SK-MEL-5 (cell line): ENCODE data around the gene FUT1. TPM values are rescaled to one million over a fixed set of nuclear protein-coding genes. Genes with fewer than 3 reads are reported as not detected.
"Not testable (repeated sequence)": the region's sequence is repeated elsewhere in the genome, so short reads cannot be mapped to it uniquely, and the experiment has no call there.

Experiments
- DNase-seq: peaks from one replicate; pipeline ENCODE4 v3.0.0-alpha.2; 2016; ENCODE audit warnings: low read depth, low spot score
- in situ Hi-C: cut with HindIII; loops from 2 replicates; pipeline ENCODE4 v1.10.0; 2016; ENCODE audit warnings: low sequenced_read_pairs, high pct_unique_total_duplicates, low pct_unique_long_range_greater_than_20kb
- total RNA-seq: library from RNA; depleted of rRNA; stranded (reverse); fragments of >200 nt; shearing (Covaris generic); gene quantifications from 2 replicates; pipeline ENCODE4 v1.2.3, GENCODE V29; 2014

Gene FUT1
- total RNA-seq, 1 experiment from 2014 or later = 0.16 TPM

DNA sequence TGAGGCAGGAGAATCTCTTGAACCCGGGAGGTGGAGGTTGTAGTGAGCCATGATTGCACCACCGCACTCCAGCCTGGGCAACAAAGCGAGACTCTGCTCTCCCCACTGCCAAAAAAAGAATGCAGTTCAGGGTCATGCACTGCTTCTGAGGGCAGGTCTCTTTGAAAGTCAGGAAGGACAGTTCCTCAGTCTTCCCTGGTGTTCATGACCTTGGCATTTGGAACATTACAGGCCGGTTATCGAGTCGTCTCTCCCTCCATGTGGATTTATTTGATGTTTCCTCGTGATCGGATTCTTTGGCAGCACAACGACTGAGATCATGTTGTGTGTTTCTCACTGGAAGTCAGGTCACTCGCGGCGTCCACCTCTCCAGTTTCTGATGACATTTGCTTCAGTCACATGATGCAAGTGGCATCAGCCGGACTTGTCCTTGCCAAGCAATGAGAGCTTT is 20.1 kb upstream of the FUT1 start:
- in situ Hi-C loops = no loop called here
- DNase-seq = no peak

DNA sequence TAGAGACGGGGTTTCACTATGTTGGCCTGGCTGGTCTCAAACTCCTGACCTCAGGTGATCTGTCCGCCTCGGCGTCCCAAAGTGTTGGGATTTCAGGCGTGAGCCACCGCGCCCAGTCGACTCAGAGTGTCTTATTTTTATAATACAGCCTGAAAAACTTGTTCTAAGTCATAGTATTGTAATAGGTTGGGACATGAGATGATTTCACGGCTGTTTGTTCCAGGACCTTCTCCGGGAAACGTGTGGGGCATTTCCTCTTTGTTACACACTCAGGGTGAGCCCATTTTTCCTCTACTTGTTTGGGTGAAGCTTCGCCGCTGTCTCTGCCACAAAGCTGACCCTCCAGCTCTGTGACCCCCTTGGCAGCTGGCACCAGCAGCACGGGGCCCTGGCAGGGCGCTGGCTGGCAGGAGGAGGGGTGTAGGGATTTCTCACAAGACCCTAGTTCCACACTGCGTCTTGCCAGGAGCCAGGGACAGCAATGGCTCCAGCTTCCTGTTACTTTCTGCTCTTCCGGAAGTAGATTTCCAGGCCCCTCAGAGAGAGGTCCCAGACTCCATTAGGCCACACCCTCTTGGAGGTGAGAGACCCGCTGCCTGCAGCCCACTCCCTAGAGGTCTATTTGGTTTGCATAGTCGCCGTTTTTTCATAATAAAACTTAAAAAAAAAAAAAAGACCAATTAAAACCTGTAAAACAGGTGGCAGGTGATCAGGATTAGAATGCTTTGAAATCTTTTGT is 18.5 kb upstream of the FUT1 start:
- DNase-seq = no peak
- in situ Hi-C loops = no loop called here

DNA sequence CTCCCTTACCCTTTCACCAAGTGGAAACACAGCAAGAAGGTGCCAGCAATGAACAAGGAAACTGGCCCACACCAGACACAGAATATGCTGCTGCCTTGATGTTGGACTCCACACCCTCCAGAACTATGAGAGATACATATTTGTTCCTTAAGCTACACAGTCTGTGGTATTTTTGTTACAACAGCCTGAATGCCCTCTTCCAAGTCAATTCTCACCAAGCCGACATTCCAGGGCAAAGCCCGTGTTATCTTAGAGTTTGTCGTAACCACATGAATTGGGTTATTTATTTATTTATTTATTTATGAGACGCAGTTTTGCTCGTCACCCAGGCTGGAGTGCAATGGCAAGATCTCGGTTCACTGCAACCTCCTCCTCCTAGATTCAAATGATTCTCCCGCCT is 17.8 kb upstream of the FUT1 start:
- in situ Hi-C loops = no loop called here
- DNase-seq = no peak

DNA sequence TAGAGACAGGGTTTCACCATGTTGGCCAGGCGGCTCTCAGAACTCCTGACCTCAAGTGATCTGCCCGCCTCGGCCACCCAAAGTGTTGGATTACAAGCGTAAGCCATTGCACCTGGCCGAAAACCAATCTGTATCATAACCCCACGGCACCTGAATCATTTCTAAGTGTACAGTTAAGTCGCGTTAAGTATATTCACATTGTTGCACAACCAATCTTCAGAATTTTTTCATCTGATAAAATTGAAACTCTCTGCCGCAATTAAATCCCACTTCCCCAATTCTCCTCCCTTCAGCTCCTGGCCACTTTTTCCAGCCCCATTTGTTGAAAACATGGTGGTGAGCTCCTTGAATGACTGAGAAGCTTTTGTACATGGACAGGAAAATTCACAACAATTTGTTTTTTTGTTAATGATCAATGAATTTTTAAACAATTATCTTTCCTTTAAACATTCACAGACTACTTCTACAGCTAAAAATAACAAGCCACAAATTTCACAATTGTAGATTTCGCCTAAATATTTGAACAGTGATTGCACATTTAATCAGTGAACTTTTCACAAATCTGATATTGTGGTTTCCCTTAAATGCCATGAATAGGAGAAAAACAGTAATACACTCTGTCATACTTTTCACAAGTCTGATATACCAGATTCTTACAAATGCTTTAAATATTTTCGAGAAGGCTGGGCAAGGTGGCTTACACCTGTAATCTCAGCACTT is 16.7 kb upstream of the FUT1 start:
- no peak for DNase-seq
- in situ Hi-C loops = no loop called here

DNA sequence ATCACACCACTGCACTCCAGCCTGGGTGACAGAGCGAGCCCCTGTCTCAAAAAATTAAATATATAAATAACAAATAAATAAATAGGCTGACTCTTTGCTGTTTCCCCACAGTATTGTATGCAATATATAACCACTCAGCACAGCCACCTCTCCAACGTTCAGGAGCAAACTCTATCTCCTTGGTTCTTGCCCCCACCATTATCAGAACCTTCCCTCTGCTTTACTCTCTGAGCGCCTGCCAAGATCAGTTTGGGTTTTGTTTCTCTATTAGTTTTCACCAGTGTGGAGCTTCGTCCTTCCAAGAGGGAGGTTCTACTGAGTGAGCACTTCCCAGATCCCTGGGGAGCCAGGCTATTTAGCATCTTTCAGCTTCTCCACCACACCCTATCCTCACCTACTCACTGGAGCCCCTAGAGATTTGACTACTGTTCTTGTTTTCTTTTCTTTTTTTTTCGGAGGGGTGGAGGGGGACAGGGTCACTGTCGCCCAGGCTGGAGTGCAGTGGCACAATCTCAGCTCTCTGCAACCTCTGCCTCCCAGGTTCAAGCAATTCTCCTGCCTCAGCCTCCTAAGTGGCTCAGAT is 15.8 kb upstream of the FUT1 start:
- in situ Hi-C loops, DNase-seq: not testable (repeated sequence)

DNA sequence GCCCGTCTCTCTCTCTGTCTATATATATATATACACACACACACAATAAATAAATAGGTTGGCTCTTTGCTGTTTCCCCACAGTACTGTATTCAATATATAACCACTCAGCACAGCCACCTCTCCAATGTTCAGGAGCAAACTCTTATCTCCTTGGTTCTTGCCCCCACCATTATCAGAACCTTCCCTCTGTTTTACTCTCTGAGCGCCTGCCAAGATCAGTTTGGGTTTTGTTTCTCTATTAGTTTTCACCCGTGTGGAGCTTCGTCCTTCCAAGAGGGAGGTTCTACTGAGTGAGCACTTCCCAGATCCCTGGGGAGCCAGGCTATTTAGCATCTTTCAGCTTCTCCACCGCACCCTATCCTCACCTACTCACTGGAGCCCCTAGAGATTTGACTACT is 13.4 kb upstream of the FUT1 start:
- DNase-seq, in situ Hi-C loops: not testable (repeated sequence)

DNA sequence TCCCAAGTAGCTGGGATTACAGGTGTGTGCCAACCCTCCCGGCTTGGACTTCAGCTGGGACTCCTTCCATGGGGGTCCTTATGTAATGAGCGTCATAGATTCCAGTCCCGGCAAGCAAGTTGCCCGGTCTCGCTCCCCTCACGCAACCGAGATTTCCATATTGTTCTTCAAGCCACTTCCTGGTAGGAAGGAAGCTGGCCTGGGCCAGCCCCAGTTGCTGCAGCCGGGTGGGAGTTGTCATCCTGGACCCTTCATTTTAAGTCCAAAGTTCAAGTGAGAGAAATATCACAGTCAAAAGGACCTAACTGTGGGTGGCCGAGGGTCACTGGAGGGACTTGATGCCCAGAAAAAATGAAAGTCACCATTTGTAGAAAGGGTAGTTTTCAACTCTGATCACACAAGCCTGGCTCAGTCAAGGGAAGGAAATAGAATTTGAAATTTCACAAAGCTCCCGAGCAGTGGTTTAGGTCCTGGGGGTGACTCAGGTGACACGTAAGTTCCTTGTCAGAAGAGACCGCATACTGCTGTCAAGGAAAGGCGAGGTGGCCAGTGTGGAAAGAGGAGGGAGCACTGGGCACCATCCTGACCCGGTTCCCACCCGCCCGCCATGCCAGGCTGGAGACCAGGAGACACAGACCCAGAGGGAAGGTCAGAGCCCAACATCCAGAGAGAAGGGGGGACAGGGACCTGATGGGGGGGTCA is 8.2 kb upstream of the FUT1 start:
- in situ Hi-C loops = no loop called here
- DNase-seq = no peak

DNA sequence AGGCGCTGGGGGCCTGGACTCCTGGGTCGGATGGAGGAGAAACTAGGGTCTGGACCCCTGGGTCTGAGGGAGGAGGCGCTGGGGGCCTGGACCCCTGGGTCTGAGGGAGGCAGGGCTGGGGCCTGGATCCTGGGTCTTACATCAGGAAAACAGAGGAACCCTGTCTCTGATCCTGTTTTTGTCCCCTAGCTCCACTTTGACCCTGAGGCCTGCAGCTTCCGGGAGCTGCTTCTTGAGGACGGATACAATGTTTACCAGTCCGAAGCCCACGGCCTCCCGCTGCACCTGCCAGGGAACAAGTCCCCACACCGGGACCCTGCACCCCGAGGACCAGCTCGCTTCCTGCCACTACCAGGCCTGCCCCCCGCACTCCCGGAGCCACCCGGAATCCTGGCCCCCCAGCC is 5.3 kb upstream of the FUT1 start:
- in situ Hi-C loops = no loop called here
- DNase-seq = no peak

DNA sequence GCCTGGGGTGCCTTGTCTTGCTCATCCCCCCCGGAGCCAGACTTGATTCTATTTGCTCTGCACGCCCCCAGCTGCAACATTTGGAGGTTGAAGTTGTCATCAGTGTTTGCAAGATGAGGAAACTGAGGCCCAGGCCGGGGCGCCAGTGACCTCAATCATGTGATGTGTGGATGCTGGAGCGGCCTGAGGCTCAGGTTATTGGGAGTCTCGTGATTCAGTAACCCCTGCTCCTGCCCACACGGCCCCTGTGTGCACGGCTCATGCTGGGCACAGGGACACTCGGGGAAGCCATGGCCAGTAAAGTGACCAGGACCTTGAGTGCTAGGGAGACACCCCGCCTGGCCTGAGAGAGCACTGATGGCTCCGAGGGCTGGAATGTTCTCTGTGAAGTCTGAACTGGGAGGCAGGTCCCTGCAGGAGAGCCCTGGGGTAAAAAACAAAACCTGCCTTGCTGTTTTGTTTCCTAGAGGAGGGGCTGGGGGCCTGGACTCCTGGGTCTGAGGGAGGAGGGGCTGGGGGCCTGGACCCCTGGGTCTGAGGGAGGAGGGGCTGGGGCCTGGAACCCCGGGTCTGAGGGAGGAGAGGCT is 4.7 kb upstream of the FUT1 start:
- in situ Hi-C loops = no loop called here
- no peak for DNase-seq

DNA sequence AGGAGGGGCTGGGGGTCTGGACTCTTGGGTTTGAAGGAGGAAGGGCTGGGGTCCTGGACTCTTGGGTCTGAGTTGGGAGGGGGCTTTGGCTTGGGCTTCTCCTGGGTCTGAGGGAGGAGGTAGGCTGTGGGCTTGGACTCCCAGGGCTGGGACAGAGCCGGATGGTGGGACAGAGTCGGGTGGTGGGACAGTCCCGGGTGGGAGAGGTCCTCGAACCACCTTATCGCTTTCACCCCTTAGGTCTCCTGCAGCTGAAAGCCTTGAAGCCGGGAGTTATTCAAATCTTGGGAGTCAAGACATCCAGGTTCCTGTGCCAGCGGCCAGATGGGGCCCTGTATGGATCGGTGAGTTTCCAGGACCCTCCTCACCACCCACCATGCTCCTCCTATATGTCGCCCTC is 4.2 kb upstream of the FUT1 start:
- in situ Hi-C loops = no loop called here
- DNase-seq = no peak

DNA sequence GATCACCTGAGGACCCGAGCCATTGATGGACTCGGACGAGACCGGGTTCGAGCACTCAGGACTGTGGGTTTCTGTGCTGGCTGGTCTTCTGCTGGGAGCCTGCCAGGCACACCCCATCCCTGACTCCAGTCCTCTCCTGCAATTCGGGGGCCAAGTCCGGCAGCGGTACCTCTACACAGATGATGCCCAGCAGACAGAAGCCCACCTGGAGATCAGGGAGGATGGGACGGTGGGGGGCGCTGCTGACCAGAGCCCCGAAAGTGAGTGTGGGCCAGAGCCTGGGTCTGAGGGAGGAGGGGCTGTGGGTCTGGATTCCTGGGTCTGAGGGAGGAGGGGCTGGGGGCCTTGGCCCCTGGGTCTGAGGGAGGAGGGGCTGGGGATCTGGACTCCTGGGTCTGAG is 3.8 kb upstream of the FUT1 start:
- in situ Hi-C loops = no loop called here
- DNase-seq = no peak

DNA sequence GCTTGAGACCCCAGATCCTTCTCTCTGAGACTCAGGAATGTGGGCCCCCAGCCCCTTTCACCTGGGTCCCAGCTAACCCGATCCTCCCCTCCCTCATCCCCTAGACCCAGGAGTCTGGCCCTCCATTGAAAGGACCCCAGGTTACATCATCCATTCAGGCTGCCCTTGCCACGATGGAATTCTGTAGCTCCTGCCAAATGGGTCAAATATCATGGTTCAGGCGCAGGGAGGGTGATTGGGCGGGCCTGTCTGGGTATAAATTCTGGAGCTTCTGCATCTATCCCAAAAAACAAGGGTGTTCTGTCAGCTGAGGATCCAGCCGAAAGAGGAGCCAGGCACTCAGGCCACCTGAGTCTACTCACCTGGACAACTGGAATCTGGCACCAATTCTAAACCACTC is 3.3 kb upstream of the FUT1 start:
- in situ Hi-C loops = no loop called here

DNA sequence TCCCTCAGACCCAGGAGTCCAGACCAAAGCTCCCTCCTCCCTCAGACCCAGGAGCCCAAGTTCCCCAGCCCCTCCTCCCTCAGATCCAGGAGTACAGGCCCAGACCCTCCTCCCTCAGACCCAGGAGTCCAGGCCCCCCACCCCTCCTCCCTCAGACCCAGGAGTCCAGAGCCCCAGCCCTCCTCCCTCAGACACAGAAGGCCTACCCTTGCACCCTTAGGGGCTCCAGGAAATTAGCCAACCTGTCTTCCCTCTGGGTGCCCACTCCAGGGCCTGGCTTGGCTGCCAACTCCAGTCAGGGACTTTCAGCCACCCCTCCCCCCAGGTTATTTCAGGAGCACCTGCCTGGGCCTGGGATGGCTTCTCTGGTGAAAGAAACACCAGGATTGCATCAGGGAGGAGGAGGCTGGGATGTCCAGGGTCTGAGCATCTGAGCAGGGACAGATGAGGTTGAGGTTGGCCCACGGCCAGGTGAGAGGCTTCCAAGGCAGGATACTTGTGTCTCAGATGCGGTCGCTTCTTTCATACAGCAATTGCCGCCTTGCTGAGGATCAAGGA is 2.7 kb upstream of the FUT1 start, which contains the start of gene FGF21:
Gene FGF21 (plus strand): TSS at position 441 of the 558 bp plus-strand sequence. CDS start 713 bp downstream, outside the sequence.
- in situ Hi-C loops = no loop called here
- no peak for DNase-seq

More for the DNA sequence above, 3.3 kb upstream of the FUT1 start:
- DNase-seq = no peak

DNA sequence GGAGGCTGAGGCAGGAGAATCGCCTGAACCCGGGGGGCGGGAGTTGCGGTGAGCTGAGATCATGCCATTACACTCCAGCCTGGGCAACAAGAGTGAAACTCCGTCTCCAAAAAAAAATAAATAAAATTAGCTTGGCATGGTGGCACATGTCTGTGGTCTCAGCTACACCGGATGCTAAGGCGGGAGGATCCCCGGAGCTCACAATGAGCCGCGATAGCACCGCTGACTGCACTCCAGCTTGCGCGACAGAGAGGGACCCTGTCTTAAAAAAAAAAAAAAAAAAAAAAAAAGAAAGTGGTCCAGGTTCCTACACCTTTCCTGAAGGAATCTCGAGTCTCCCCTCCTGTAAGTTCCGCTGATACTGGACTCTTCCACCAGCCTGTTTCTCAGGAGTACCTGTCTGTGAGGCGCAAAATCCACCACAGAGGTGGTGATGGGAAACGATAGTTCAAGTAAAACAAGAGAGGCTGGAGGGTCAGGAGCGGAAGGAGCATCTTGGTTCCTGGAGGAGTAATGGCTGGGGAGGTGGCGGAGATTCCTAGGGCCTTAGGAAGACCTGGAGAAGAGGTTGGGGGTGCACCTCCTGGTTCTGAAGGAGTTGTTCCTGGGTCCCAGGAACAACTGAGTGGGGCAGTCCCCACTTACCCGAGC is 471 bp downstream of the FUT1 start:
- in situ Hi-C loops = no loop called here
- DNase-seq = no peak

DNA sequence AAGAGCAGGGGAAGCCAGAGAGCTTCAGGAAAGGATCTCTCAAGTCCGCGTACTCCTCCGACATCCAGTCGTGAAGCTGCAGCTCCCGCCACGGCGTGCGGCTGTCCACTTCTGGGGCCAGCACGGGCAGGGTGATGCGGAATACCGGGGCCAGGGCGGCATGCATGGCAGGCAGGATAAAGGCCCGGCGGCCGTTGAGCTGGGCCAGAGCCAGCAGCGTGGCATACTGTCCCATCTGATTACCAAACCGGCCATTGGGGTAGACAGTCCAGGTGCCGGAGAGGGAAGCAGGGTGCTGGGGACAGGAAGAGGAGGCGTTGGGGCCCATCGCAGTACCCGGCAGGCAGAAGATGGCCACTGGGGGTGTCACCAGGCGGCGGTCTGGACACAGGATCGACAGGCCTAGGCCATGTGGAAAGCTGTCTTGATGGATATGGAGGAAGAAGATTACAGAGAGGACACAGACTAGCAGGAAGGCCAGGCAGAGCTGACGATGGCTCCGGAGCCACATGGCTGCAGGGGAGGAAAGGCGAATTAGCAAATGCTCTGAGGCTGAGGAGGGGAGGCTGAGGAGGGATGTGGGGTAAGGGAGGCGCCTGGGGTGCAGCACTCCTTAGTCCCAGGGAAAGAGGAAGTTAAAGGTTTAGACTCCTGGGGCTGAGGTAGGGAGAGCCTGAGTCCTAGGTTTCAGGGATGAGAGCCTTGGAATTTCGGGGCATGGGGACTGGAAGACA is 1.5 kb downstream of the FUT1 start:
- no peak for DNase-seq
- in situ Hi-C loops = no loop called here

DNA sequence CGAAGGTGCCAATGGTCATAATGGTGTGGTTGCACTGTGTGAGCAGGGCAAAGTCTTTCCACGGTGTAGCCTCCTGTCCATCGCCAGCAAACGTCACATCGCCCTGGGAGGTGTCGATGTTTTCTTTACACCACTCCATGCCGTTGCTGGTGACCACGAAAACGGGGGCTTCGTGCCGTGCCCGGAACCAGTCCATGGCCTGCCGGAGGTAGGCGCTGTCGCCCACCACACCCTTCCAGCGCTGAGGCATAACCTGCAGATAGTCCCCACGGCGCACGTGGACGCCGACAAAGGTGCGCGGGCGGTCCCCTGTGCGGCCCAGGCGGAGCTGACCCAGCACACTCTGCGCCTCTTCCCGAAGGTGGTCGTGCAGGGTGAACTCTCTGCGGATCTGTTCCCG is 2.1 kb downstream of the FUT1 start:
- in situ Hi-C loops = no loop called here
- no peak for DNase-seq
